OCI-M1 (cell line): ENCODE data around the gene GNAT1.

Experiments used
- DNase-seq: peaks from one replicate; lab custom pipeline; 2025; lab: John Stamatoyannopoulos, UW

Gene GNAT1

DNA sequence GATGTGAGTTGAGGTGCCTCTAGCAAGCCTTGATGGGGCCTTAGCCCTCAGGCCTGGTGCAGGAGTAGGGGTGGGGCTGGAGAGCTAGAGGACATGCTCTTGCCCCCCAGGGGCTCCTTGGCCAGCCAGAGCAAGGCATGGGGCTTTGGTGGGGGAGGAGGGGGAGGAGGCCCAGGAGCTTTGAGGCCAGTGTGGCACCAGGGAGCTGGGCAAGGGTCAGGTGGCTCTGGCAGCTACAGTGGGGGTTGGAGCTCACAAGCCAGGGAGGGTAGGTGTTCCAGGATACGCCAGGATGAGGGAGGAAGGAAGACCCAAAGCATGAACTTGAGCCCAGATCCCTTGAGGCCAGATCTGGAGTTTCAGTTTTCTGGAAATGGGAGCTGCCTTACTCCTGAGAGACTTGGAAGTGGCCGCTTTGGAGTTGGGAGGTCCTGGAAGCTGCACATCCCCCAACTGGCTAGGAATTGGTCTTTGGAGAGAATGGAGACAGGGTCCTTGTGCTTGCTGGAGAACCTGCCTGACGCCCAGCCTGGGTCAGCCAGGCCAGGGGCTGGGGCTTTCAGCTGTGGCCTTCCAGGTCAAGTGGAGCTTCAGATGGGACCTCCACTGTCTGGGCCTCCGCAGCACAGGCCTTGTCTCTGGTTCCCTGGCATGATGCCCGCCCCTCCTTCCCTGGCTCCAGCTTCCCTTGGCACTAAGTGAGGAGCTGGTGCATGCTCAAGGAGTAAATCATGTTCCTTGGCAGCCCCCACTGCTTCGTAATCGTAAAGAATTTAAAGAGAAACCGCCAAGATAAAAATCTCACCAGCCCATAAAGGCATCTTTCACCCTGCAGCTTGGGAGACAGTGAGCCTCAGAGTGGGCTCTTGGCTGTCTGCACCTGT lies 27.6 kb upstream of the GNAT1 start:
- no peak for DNase-seq

GRCh38 chr3:50164481-50164880 lies 26.9 kb upstream of the GNAT1 start:
- no peak for DNase-seq

GRCh38 chr3:50164984-50165909 lies 26.2 kb upstream of the GNAT1 start:
- no peak for DNase-seq

DNA sequence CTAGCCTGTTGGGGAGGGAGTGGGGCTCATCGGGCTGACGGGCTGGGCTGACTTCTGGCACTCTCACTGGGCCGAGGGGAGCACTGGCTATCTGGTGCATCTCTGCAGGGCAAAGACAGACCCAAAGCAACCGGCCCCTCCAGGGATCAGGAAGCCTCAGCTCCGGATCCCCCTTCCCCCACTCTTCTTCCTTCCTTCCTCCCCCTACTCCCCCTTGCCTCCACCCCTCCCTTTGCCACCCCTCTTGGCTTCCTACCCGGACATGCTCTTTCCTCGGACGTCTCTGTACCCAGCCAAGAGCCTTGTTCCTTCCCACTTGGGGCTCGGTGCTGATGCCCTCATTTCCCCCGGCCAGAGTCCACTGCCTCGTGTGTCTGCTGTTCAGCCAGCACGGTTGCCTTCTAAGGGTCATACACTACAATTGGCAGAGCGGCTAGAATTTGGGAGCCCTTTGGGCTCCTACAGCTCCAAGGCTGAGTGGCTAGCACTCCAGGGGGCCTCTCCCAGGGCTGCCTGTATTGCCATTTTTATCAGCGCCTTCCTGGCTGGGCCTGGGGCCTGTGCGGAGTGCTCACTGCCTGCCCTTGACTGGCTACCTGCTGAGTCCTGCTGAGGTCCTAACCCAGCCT lies 25.4 kb upstream of the GNAT1 start:
- DNase-seq, result no peak

- DNase-seq, result no peak
Observed at GRCh38 chr3:50166620-50167019, 24.8 kb upstream of the GNAT1 start.

- DNase-seq, result no peak
Observed at GRCh38 chr3:50167069-50167840, 24.2 kb upstream of the GNAT1 start.

DNA sequence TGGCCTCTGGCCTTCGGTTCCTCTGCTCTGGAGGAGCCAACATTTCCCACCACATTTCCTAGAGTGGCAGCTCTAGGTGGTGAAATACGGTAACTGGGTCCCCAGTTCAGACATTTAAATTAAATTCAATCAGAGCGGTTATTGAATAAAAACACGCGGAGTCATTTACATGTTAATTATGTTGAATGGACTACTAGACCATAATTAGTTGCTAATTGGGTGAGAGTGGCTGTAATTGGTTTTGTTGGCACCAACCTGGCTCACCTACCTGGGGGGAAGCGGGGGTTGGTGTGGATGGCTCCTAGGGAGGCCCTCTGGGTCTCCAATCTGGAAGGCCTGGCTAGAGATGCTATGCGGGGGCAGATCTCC lies 23.6 kb upstream of the GNAT1 start:
- no peak for DNase-seq

DNA sequence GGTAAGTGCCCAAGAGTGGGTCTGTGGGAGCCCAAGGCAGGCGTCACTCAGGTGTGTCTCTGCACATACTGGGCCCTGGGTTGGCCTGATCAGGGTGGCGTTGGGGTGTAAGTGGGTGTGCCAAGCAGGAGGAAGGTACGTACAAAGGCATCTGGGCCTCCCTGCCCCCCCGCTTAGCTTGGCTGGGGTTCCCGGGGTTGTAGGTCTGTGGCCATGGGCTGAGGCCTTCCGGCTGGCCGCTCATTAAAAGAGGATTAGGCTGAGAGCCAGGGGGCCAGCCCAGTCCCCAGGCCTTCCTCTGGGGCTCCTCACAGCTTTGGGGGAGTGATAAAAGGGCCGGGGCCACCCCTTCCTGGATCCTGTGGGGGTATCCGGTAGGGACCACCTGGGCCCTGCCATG lies 23.0 kb upstream of the GNAT1 start:
- DNase-seq, result no peak

- DNase-seq, result no peak
Observed at GRCh38 chr3:50168791-50169190, 22.6 kb upstream of the GNAT1 start.

DNA sequence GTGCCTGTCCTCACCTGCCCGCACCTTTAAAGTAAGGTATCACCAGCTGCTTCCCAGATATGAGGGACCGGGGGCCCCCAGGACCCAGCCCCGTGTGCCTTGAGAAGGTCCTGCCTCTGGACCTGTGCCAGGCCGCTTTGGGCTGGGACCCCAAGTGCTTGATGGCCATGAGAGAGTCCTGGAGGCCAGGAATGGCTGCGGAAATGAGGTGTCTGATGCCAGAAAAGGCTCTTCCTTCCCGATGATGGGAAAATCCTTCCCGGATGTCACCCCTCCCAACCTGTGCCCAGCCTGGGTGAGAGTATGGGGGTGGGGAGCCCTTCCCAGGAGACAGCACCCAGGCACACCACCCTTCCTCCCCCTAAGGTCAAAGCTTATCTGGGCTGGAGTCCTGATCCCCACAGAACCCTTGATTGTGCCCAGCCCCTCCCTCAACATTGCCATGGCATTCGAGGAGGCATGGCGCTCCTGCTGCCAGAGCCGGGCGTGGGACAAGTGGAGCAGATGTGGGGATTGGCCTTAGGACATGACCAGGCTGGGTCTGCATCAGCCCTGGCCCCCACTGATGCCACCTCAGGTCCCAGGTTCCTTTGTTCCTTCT lies 22.1 kb upstream of the GNAT1 start:
- DNase-seq, result no peak

DNA sequence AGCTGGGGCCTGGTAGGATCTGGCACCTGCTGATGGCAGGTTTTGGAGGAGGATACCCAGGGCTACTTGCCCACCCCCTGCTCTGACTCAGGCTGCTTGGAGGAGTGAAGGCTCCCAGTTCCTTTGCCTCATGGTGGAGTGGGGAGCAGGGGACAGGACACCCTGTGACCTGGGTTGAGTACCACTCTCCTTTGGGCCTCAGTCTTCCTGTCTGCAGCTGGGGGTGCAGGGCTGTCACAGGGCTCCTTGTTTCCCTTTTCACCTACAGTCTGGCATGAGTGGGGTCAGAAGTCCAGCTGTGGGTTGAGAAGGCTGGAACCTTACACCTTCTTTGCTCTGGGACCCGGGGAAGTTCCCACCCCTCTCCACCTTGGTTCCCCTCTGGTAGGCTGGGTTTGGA lies 21.6 kb upstream of the GNAT1 start:
- DNase-seq, result no peak

DNA sequence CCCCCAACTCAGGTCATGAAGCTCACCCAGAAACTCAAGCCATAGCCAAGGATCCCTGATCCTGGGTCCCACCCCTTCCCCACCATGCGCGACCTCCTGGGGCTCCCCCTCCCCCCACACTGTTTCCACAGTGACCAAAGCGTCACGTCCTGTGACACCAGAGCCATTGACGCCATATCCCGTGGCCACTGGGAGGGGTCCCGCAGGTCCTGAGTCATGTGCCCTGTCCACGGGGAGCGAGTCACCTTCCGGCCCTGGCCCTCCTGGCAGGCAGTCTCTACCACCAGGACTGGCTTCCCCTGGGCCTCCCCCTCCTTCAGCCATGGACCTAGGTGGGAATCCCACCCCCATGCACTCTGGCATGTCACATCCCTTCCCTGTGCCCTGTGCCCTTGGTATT lies 20.7 kb upstream of the GNAT1 start:
- peak; percentile 4 for DNase-seq

GRCh38 chr3:50171540-50172301 lies 19.7 kb upstream of the GNAT1 start:
- no peak for DNase-seq

DNA sequence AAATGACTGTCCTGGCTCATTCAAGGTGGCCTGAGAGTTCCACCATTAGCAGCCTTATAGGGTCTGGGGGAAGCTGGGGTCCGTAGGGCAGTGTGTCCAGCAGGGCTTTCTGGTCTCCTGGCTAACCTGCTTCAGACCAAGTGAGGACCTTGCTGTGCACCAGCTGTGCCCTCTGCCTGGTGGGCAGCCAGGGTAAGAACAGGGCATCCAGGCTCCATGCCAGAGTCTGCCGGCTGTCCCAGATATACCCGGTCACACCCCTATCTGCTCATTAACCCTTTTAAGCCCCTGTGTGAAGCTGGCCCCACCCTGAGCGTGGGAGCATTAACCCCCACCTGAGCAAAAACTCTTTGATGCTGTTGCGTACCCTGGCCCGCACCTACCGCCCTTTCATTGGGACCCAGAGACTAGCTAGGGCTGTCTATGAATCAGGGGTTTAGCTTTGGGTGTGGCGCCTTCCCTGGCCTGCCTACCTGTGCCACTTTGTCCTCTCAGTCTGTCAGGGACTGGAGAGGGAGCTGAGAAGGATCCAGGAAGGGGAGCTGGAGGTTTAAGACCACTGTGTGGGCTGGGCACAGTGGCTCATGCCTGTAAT lies 18.7 kb upstream of the GNAT1 start:
- no peak for DNase-seq

GRCh38 chr3:50173685-50174516 lies 17.5 kb upstream of the GNAT1 start:
- DNase-seq, result peak; percentile 1

GRCh38 chr3:50174517-50174895 lies 16.9 kb upstream of the GNAT1 start:
- DNase-seq, result no peak

DNA sequence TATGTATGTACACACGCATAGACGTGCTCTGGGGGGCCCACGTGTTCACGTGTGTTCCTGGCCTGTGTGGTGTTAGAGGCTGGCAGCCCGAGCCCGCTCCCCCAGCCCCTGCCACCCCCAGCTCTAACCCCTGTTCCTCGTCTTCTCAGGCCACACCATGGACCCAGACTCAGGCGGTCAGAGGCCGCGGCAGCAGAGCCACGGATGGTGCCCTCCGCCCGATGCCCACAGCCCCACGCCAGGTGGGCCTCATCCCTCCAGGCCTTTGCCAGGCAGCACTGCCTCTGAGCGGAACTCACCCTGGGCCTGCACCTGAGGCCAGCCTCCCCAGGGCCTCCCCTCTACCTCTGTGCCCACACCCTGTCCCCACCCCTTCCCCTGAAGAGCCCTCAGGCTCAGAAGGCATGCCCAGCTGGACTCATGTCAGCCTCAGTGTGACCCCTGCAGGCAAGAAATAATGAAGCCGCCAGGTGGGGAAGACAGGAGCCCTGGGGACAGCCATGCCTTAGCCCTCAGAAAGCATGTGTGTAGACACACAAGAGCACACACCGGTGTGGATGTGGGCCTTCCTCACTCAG lies 16.4 kb upstream of the GNAT1 start:
- no peak for DNase-seq

- DNase-seq, result no peak
Observed at GRCh38 chr3:50177346-50177745, 14.1 kb upstream of the GNAT1 start.

GRCh38 chr3:50179710-50180109 lies 11.7 kb upstream of the GNAT1 start:
- DNase-seq, result peak; percentile 15
